Bronchus fibroblast of lung (primary cell): ENCODE results near the gene RALY. TPM values are rescaled to one million over a fixed set of nuclear protein-coding genes. Genes with fewer than 3 reads are reported as not detected.

Experiments used
- total RNA-seq: library from RNA; depleted of rRNA; stranded (reverse); fragments of >200 nt; gene quantifications from 2 replicates; pipeline ENCODE4 v1.2.3, GENCODE V29; 2015

Gene RALY
- total RNA-seq, result 131 and 143 TPM in 2 replicates

GRCh38 chr20:33993576-33994221 lies at the start of gene RALY:
Gene RALY, plus strand, starts transcription at chr20:33993911. Its CDS starts 78,164 bp downstream, at chr20:34072075.

GRCh38 chr20:34111702-34112599 lies 118.2 kb downstream of the RALY start, which contains the start of gene EIF2S2:
Gene EIF2S2, minus strand, starts transcription at chr20:34112243. Its CDS starts 133 bp downstream, at chr20:34112110.

Other genes with a start within 250 kb of the RALY start
- 27.1 and 30.5 TPM in 2 replicates for gene CHMP4B, start 182.6 kb upstream of the RALY start, total RNA-seq
- gene EIF2S2, start 118.3 kb downstream of the RALY start, total RNA-seq, result 68.1 and 84.2 TPM in 2 replicates
- not detected in 2 replicates for gene ASIP, start 247.5 kb downstream of the RALY start, total RNA-seq